Measurements from ENCODE around the gene ZNF777. TPM values are rescaled to one million over a fixed set of nuclear protein-coding genes. Genes with fewer than 3 reads are reported as not detected.
"Not testable (repeated sequence)": the region's sequence is repeated elsewhere in the genome, so short reads cannot be mapped to it uniquely, and the experiment has no call there.

ZNF777 gene
- total RNA-seq, 1 experiment from 2014 or later = 9.9 TPM

DNA sequence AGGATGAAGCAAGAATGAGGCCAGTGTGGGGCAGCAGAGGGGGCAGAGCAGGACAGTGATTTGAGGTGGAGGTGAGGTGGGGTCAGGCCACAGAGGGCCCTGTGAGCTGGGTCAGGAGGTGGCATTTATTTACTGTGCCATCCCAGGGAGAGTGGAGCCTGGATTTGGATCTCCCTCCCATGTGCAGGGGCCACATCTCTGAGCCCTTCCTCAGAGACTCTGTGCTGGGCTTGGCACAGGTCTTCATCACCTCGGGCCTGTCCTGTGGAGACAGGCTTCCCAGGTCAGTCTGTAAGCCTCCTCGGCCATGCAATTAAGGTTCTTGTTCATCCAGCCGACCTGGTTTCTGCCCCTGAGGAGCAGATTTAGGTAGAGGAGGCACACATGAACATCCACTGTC is 40.9 kb downstream of the ZNF777 start:
- DNase-seq (ENCODE audit: low spot score) = no peak

GRCh38 chr7:149415391-149416071 is 45.3 kb downstream of the ZNF777 start:
- DNase-seq (ENCODE audit: low spot score) = no peak

DNA sequence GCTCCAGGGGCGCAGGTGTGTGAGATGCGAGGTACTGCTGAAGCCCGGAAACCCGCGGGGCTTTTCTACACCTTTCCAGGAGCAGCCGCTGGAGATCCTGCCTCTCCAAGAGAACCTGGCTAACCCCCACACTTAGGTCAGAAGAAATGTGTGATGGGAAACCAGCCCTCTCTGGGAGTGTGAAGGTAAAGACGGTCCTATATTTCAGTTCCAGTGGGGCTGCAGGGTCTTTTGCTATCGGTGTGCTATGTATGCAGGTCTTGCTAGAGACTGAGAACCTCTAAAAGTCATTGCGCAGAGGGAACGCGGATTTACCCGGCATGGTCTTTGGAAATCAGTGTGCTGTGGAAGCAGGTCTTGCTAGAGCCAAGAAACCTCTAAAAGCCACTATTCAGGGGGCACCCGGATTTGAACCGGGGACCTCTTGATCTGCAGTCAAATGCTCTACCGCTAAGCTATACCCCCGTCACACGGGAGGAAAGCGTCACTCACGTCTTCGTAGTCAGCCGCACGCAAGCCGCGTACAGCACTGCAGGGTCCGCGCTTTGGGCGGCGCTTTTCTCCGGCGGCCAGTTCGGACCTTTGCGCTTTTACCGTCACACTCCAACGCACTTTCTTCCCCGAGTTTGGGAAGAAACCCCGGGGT is 46.0 kb downstream of the ZNF777 start:
- DNase-seq (ENCODE audit: low spot score) = no peak

DNA sequence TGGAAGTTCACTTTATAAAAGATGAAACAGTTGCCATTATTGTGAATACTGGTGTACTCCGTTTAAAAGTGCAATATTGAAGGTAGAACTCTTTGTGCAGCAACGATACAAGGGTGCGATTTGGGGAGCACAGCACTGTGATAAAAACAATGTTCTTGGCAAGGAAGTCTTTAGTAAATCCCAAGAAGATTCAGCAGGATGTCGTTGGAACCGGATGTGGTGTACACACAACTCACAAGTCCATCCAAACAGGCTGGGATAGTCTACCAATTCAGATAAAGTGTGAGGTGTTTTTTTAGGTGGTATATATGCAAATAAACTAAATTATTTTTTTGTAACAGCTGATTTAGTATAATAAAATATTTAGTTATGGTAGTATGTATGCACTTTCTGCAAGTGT is 46.7 kb downstream of the ZNF777 start:
- no peak for DNase-seq (ENCODE audit: low spot score)

DNA sequence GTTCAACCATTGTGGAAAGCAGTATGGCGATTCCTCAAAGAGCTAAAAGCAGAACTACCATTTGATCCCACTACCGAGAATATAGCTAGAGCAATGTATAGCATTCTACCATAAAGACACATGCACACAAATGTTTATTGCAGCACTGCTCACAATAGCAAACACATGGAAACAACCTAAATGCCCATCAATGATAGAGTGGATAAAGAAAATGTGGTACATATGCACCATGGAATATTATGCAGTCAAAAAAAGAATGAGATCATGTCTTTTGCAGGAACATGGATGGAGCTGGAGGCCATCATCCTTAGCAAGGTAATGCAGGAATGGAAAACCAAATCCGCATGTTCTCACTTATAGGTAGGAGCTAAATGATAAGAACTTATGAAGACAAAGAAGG is 47.8 kb downstream of the ZNF777 start:
- not testable (repeated sequence) for DNase-seq (ENCODE audit: low spot score)

- no peak for DNase-seq (ENCODE audit: low spot score)
These were observed 51.0 kb downstream of the ZNF777 start for GRCh38 chr7:149409895-149410294.

DNA sequence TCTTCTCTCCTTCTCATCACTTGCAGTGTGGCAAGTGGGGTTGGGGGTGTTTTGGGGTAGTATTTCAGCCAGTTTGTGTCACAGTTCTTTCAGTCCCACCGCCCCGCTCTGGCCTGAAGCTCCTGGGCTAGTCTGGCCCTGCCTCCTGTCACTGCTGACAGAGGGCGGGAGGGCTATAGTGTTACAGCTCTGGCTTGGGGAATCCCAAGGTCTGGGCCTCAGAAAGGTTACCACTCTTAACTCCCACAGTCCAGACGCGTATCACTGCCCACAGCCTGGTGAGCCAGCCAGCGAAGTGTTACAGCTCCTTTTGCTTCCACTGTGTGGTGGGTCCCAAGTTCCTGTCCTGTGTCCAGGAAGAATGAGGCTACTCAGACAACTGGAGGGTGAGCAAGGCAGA is 56.0 kb downstream of the ZNF777 start:
- DNase-seq (ENCODE audit: low spot score) = no peak

- DNase-seq (ENCODE audit: low spot score) = no peak
These were observed 56.5 kb downstream of the ZNF777 start for GRCh38 chr7:149404396-149404795.

- no peak for DNase-seq (ENCODE audit: low spot score)
These were observed 62.6 kb downstream of the ZNF777 start for GRCh38 chr7:149398195-149398820.

GRCh38 chr7:149397470-149398043 is 63.3 kb downstream of the ZNF777 start:
- DNase-seq (ENCODE audit: low spot score) = no peak

DNA sequence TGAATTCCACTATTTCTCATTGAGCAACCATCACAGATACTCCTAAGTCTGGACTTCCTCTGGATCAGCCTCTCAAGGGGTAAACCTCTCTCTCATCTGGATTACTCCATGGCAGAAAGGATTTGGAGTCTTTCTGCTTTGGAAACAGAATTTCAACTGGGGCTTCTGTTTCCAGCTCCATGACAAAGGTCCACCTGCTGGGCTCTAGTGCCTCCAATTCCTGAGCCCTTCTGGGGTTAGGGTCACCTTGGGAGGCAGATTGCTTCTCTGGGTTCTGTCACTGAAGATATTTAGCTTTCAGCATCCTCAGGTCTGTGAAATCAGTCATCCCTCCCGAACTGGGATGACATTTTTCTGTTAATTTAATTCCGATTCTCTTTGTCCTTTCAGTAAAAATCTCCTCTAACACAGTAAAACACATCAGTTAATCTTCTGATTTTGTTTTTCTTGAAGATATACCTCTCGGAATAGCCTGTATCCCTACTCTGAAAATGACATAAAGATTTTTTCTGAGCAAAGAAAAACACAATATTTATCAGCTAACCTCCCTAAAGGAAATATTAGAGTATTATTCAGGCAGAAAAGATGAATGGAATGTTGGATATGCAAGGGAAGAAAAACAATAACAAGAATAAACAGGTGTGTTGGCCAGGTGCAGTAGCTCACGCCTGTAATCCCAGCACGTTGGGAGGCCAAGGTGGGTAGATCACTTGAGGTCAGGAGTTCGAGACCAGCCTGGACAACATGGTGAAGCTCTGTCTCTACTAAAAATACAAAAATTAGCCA is 72.1 kb downstream of the ZNF777 start:
- DNase-seq (ENCODE audit: low spot score) = not testable (repeated sequence)

- not testable (repeated sequence) for DNase-seq (ENCODE audit: low spot score)
These were observed 74.3 kb downstream of the ZNF777 start for GRCh38 chr7:149386514-149386913.

DNA sequence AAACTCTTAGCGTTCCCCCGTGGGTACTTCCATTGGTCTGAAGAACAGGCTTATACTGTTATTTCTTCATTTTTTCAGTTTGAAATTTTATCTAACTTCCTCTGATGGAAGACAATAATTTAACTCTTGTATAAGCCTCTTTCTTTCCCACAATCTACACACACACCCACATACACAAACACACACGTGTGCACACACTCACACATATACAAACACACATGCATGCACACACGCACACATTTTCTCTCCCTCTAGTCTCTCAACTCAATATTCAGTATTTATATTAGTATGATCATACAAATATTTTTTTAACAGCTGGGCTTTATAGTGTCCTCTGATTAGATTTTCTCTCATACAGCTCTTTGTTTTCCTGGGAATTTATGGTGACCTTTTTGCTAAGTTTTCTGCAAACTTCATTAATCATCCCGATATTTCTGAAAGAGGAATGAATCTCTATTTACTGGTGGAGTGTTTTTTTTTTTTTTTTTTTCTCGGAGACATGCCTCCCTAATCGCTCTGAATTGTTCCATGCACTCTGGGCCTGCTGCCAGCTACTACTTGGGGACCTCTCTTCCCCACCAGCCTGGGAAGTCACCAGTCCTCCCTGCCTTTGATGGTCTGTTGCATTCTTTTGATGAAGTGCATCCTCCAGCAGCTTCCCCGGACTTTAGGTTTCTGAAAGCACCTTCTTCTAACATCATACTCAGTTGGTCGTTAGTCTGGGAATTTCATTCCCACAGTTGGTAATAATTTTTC is 75.5 kb downstream of the ZNF777 start:
- no peak for DNase-seq (ENCODE audit: low spot score)

Other genes starting within 250 kb of the ZNF777 start
- 11.9 and 20.9 TPM in 2 replicates for gene ZNF212, start 221.4 kb downstream of the ZNF777 start, total RNA-seq (2014; rRNA removed; shearing (Covaris generic))
- gene ZNF783, start 198.9 kb downstream of the ZNF777 start, total RNA-seq (2014; rRNA removed; shearing (Covaris generic)) = 20.6 and 22.9 TPM in 2 replicates
- 25.2 and 26.8 TPM in 2 replicates for gene ZNF746, start 36.7 kb upstream of the ZNF777 start, total RNA-seq (2014; rRNA removed; shearing (Covaris generic))